ENCODE results near the gene FGD6.

- TF ChIP-seq EZH2phosphoT487 (IDR thresholded peaks at IDR 0.05; ENCODE audit: low read depth, severe bottlenecking, unreplicated experiment): no peak
- TF ChIP-seq CTCF (IDR thresholded peaks at IDR 0.05; ENCODE audit: poor library complexity): no peak
Measured at GRCh38 chr12:95141310-95141709, 76.0 kb downstream of the FGD6 start.
